Activated CD4-positive, alpha-beta T cell treated with anti-CD3 and anti-CD28 coated beads, Interleukin-2, Interleukin-6, amounts not matched to agents 100 ng/mL and 50 ng/mL, durations not matched to agents 16 hours and 8 hours (primary cell): ENCODE results near the gene TCN1.
A peak's percentile ranks its signal among the peaks of the same experiment; 100 is the strongest.
"Not testable (repeated sequence)": the region's sequence is repeated elsewhere in the genome, so short reads cannot be mapped to it uniquely, and the experiment has no call there.

Source experiments
- DNase-seq: peaks from one replicate; pipeline ENCODE4 v3.0.0-alpha.2; 2020

The TCN1 gene

DNA sequence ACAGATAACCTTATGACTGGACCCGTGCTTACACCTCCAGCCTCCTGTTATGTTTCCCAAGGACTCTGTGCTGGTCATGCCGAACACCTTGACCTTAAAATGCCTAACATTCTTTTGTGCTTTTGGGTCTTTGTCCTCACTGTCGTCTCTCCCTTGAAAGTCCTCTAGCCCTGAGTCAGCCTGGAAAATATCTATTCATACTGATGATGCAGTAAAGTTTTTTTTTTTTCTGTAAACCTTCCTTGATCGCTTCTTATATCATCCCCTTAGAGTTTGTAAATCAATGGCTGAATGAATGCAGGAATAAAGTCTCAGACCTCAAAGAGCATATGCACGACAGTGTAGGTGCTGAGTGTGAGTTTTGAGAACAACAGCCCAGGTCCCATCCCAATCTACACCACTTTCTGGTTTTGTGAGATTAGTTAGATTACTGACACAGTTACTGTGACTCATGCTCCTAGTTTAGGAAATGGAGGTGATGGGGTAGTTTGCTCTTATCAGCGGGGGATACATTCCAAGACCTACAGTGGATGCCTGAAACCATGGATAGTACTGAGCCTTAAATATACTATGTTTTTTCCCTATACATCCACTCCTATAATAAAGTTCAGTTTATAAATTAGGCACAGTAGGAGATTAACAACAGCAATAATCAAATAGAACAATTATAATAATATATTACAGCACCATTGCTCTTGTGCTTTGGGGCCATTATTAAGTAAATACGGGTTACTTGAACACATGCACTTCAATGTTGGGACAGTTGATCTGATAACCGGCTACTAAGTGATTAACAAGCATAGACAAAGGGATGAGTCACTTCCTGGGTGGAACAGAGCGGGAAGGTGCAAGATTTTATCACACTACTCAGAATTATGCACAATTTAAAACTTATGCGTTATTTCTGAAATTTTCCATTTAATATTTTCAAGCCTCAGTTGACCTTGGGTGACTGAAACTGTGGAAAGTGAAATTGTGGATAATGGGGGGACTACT lies 8.6 kb downstream of the TCN1 start:
- DNase-seq: peak; percentile 63

DNA sequence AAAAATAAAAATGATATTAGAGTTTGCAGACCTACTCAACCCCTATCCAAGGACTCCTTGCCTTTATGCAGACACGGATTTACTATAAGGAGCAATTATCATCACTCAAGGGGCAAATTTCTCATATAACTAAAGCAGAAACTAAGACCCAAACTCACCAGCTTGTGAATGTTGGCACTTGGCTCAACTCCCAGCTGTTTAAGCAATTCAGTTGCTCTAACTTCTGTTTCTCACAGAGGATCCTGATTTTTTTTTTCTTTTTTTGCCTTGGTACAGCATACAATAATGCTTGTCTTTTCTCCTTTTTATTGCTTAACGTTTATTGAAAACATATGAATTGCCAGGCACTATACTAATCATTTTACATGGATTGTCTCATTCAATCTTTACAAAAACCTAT lies 11.4 kb downstream of the TCN1 start:
- DNase-seq: no peak

DNA sequence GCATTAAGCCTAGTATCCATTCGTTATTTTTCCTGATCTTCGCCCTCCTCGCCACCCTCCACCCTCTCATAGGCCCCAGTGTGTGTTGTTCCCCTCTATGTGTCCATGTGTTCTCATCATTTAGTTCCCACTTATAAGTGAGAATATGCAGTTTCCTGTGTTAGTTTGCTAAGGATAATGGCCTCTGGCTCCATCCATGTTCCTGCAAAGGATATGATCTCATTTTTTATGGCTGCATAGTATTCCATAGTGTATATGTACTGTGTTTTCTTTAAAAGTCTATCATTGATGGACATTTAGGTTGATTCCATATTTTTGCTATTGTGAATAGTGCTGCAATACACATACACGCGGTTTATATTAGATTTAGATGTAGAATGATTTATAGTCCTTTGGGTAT lies 14.9 kb downstream of the TCN1 start:
- DNase-seq: not testable (repeated sequence)

DNA sequence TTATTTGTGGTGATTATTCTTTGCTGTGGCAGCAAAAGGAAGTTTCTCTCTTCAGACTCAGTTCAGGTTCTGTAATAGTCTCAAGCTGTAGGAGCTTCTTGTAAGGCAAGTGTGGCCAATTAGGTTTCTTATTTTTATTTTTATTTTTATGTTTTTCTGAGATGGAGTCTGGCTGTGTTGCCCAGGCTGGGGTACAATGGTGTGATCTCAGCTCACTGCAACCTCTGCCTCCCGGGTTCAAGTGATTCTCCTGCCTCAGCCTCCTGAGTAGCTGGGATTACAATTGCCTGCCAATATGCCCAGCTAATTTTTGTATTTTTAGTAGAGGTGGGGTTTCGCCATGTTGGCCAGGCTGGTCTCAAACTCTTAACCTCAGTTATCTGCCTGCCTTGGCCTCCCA lies 16.7 kb downstream of the TCN1 start:
- not testable (repeated sequence) for DNase-seq

DNA sequence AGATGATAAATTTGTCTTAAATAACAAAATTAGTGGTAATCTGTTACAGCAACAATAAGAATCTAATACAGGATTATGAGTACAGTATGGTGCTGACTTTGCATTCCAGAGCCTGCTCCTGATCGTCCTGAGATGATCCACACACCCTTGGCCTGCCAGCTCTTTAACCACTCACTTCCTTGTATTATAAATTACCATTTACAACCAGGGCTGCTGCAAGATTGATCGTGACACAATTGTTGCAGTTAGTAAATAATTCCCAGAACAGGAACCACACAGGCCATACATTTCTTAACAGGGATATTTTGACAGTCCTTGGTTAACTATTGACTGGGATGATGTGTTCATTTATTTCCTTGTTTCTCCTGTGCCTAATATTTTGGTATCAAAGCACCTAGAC lies 17.2 kb downstream of the TCN1 start:
- no peak for DNase-seq

DNA sequence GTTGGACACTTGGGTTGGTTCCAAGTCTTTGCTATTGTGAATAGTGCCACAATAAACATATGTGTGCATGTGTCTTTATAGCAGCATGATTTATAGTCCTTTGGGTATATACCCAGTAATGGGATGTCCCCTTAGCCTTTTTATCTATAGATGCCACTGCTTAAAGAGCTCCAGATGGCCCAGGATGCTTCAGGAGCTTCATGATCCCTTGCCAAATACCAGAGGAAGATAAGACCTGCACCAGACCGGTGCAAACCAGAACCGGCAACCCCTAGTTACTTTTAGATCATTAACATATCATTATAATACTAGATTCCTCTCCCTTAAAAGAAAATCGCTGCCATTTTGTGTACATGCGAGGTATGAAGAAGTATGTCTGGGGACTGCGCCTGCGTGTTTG lies 17.8 kb downstream of the TCN1 start:
- DNase-seq: not testable (repeated sequence)

DNA sequence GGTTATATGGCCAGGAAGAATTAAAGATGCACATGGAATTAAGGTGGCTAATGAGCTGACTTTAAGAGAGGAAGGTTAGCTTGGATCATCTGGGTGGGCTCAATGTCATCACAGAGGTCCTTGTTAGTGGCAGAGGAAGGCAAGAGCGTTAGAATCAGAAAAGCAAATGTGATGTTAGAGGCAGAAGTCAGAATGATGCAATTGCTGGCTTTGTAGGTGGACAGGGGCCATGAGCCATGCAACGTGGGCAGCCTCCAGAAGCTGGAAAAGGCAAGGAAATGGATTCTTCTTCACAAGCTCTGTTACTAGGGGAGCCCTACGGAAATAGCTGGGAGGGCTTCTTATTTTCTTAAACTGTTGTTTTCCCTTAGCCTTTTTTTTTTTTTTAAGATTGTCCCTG lies 18.7 kb downstream of the TCN1 start:
- no peak for DNase-seq

DNA sequence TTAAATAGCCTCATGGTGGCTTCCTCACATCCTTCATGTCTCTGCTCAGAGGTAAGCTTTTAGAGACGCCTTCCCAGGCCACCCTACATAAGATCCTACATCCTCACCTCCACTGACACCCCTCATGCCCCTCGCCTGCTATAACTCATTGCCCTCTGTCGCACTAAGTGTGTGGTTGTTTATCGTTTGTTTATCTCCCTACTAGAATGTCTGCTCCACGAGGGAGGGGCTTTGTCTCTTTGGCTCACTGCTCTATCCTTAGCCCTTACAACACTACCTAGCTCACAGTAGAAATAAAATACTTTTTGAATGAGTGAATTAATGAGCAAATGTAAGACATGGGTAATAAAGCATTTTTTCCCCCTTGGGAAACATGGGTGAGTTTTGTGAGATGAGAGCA lies 19.7 kb downstream of the TCN1 start:
- DNase-seq: no peak

DNA sequence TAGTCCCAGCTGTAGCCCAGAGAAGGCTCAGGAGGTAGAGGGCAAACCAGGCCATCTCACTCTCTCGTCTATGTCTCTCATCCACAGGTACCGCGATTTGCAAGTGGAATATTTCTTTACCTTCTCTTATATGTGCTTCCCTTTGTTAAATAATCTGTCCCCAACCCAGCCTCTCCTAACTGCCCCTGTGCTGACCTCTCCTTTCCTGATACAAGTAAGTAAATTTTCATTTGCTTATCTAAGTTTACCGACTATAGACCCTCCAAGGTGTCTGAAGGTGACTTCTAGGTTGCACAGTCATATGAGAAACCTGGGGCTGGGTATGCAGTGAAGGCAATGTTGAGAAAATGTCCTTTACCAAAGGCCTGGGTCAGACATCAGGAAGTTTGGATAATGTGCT lies 20.9 kb downstream of the TCN1 start, which contains the start of gene CBLIF:
Gene CBLIF (minus strand): TSS at position 101 of the 400 bp plus-strand sequence. CDS start 46 bp downstream, at position 55.
- DNase-seq: no peak

DNA sequence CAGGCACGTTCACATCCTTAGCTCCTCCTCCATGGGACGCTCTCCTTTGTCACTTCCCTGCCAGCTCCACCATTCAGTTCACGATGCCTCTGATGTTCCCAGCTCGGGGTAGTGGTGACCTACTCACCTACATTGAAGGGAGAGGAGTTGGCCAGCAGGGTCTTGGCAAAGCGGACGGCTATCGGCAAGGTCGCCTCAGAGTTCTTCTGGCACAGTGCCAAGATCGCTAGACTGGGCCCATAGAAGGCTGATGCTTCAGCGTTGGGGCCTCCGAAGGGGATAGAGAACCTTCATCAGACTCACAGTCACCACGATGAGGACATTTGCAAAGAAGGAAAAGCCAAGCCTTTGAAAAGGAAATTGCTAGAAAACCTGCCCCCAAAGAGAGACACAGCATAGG lies 24.0 kb downstream of the TCN1 start:
- DNase-seq: no peak

DNA sequence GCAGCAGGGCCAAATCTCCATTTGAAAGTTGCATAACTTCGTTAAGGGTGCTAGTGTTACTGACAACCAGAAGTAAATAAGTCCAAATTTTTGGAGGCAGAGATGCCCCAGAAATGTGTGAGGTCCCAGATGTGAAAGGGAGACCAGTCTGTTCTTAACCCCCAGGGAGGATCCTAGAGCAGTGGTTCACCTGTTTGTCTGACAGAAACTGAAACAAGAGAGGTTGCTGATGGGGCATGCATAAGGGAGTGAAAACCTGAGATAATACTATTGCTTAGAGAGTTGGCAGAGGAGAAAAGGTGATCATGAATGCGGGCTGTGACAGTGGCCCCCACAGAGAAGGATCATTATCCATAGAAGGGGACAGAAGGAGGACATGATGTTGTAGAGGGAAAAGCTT lies 24.8 kb downstream of the TCN1 start:
- DNase-seq: no peak

DNA sequence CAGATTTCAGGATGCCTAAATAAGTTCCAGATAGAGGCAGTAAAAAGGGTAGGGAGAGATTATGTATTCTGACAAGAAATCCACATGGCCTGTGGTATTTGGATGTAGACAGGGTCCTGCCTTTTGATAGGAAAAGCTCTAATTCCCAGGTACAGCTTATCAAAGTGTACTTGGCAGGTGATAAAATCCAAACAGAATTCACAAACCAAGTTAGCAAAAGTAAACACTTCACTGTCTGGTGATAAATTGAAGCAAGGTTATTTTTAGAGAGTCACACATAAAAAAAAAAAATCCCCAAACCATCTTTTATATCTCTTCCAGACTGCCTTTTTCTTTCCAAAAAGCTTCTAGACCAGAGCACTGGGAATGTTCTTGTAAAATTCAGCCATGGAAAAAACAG lies 26.7 kb downstream of the TCN1 start:
- no peak for DNase-seq

DNA sequence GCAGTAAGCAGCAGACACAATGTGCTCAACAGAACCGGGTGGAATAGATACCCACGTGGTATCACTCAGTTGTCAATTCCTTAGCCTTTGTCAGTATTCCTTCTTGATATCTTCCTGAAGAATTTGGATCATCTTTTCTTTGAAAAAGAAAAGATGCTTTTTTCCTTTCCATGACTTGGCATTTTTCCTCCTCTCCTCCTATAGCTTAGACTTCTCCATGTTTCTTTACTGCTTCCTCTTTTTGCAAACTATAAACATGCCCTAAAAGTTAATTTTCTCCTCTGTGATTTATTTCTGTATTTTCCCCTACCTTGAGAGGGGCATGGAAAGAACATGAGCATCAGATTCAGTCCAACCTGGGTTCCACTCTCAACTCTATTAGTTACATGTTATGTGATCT lies 32.7 kb downstream of the TCN1 start:
- DNase-seq: no peak

DNA sequence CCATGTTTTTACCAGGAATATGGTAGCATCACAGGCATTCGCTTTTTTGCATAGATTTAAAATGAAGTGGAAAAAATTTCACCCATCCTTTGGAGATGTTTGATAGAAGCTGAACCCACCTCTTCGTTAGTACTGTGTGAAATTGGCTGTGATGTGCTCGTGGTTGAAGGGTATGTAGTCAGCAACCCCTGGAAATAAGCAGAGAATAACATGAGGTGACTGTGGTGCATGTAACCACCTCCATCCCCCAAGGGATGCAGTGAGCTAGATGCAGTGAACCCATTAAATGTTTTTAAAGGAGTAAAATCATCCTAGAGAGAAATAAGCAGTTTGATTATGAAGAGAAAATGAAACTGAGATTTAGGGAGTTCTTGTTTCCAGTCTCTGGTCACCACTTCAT lies 36.9 kb downstream of the TCN1 start:
- DNase-seq: no peak

DNA sequence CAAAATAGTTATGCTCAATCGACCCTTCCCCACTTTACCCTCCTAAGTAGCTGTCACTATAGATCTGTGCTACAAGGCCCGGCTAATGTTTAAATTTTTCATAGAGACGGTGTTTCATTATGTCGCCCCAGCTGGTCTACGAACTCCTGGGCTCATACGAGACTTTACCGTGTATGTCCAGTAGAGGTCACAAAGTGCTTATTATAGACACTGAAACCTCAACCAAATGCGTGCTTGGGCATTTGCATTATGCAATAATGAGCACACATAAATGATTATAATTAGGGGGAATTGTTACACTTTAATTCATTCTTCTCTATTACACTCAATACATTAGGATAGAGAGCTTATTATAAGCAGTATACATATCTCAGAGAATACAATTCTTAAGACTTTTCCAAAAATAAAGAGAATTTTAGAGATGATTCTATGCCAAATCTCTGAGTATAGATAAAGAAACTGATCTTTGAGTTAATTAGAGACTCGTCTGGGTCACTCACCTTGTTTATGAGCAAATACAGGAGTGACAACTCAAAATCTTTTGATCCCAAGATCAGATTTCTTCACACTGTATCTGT lies 43.2 kb downstream of the TCN1 start:
- DNase-seq: peak; percentile 61

DNA sequence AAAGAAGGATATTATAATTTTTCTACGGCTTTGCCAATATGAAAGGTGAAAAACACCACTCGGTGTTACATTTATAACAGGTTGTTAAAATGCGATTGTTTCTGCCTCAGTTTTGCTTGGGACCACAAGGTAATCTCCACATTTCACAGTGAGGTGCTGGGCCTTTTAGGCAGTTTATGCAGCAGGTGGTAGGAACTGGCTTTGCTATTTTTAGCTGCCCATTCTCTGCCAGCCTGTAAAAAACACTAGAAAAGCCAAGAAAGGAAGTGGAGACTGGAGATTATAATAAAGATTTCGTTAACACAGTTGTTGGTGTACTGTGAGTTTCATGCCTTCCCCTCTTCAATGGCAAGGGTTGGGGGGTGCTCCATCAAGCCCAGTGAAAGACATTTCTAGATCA lies 47.7 kb downstream of the TCN1 start:
- no peak for DNase-seq

DNA sequence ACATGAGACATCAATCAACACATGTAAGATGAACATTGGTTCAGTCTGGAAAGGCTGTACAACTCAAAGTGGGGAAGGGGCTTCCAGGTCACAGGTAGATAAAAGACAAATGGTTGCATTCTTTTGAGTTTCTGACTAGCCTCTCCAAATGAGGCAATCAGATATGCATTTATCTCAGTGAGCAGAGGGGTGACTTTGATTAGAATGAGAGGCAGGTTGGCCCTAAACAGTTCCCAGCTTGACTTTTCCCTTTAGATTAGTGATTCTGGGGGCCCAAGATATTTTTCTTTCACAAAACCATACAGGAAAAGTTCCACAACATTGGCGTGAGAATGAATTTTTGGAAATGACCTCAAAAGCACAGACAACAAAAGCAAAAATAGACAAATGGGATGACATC lies 49.9 kb downstream of the TCN1 start:
- DNase-seq: not testable (repeated sequence)

DNA sequence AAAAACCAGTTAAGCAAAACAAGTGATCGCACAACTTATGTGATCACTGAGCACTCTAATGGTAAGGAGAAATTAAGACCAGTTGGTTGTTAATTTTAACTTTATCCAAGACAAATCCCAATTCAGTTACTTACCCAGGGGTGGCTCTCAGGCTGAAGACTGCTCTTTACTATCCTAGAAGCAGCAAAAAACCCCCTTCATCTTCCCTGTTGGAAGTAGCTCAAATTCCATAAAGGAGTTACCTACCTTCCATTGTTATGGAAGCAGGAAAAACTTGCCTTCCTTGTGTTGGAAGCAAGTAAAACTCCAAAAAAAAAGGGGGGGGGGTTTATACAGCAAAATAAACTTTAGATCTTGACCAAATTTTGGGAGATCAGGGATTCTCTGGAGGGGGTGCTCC lies 50.5 kb downstream of the TCN1 start:
- no peak for DNase-seq

DNA sequence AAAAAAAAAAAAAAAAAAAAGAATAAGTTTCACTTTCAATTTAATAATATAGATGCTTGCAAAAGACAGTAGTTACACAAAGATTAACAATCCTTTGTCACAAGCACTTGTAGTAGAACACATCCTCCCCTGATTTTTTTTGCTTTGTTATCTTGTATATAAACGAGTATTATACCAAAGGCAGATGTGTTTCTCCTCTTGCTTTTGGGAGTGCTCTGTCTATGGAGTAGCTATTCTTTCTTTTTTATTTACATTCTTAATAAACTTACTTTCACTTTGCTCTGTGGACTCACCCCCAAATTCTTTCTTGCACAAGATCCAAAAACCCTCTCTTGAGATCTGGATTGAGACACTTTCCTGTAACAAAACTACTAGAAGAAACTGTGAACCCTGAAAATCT lies 52.3 kb downstream of the TCN1 start:
- DNase-seq: no peak

DNA sequence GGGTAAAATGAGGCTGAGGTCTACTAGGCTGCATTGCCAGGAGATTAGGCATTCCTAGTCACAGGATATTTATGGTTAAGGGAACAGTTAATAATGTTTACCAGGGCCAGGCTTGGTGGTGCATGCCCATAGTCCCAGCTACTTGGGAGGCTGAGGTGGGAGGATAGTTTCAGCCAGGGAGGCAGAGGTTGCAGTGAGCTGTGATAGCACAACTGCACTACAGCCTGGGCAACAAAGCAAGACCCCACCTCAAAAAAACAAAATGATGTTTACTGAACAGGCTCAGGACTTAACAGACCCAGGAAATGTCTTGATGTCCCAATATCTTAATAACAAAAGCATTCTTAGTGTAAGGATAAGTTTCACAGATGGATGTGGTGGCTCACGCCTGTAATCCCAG lies 52.9 kb downstream of the TCN1 start:
- DNase-seq: no peak

DNA sequence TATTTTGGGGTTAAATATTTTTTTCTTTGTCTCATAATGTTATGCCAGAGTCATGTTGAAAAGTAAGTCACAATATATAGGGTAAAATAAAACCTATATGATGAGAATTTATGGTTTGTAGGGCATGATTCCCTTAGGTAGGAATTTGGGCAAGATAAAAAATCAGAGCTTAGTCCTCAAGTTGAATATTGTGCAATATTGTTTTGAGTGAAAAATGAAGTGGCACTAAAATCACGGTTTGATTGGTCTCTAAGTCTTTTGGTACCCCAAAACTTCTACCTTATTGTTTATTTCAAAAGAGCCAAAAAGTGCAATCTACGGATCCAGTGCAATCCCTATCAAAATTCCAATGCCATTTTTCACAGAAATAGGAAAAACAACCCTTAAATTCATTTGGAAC lies 54.1 kb downstream of the TCN1 start:
- DNase-seq: no peak

DNA sequence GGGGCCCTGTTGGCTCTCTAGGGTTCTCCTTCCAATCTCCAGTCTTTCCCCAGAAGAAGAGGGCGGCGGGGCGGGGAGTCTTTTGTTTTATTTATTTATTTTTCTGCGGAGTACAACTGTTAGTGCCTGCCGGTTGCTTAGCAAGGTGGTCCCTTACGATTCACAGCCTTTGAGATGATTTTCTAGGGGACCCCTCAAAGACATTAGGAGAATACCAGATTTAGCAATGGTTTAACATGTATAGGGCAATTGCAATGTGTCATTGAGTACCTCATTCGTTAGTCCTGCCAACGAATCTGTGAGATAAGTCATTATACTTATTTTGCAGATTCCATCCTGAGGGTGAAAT lies 55.4 kb downstream of the TCN1 start:
- no peak for DNase-seq

DNA sequence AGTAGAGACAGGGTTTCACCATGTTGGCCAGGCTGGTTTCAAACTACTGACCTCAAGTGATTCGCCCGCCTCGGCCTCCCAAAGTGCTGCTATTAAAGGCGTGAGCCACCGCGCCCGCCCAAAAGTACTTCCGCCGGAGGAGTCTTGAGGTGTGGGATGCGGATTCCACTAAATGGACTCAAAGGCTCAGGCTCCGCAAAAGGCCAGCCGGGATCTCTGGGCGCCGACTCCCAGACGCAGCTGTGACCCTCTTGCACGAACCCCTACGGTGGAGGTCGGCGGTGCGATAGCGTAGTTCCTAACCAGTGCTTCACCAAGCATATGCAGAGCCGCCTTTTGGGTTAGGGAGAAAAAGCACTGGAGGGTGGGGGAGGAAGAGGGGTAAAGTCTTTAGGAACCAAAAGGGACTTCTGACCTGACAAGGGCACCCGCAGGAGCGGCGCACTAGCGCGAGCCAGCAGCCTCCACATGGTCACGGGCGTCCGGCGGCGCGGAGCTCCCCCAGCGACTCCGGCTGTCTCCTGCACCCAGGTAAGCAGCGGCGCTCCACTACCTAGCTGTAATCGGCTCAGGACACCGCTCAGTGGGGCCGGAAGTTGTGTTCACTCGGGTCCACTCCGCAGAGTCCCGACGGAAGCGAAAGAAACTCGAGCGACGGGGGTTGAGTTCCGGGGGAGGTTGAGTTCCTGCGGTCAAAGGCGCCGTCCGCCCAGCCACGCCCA lies 55.9 kb downstream of the TCN1 start, which contains the start of gene MRPL16:
Gene MRPL16 (minus strand): TSS at position 590 of the 722 bp plus-strand sequence. CDS start 120 bp downstream, at position 470.
- peak; percentile 94 for DNase-seq
